HAP-1 (cell line): ENCODE data around the gene SVIL.
"Not testable (repeated sequence)": the region's sequence is repeated elsewhere in the genome, so short reads cannot be mapped to it uniquely, and the experiment has no call there.

Experiments used
- DNase-seq, 2 experiments: peaks; one replicate each; pipeline ENCODE4 v3.0.0-alpha.2; 2016 to 2020; ENCODE audit warnings: low spot score in 2 of 2
- H3K27me3 ChIP-seq: fragments of 250-450 bp; sonication (Bioruptor Pico); 2 replicates; pipeline ENCODE4 v1.5.1; 2020; ENCODE audit warnings: low read depth, mild to moderate bottlenecking, moderate library complexity
- H3K36me3 ChIP-seq: fragments of 250-450 bp; sonication (Bioruptor Pico); replicated peaks from 2 replicates; pipeline ENCODE4 v1.5.1; 2020; ENCODE audit warnings: mild to moderate bottlenecking
- H3K4me1 ChIP-seq: fragments of 250-450 bp; sonication (Bioruptor Pico); 2 replicates; pipeline ENCODE4 v1.5.1; 2020; ENCODE audit warnings: mild to moderate bottlenecking
- H3K4me3 ChIP-seq: fragments of 250-450 bp; sonication (Bioruptor Pico); 2 replicates; pipeline ENCODE4 v1.5.1; 2020; ENCODE audit warnings: mild to moderate bottlenecking, moderate library complexity
- H3K9me3 ChIP-seq: fragments of 250-450 bp; sonication (Bioruptor Pico); 2 replicates; pipeline ENCODE4 v1.5.1; 2020; ENCODE audit warnings: mild to moderate bottlenecking, moderate library complexity
- in situ Hi-C: fragments of 300-500 bp; cut with MboI; formaldehyde crosslinking; loops from 3 replicates; pipeline ENCODE4 v1.14.3; 2020; ENCODE audit warnings: low sequenced_read_pairs, inconsistent platforms, mixed read lengths

SVIL gene

GRCh38 chr10:29579455-29579970 lies 55.3 kb downstream of the SVIL start:
- in situ Hi-C loops, result no loop called here
- Histone ChIP-seq H3K36me3 (no peaks in the 10 kb centered on the region), H3K27me3 (no peaks in the 10 kb centered on the region), H3K4me1 (peaks cover 9% of the 10 kb centered on the region), H3K4me3 (no peak overlapping the region), H3K9me3 (no peaks in the 10 kb centered on the region)
- no peak for DNase-seq

GRCh38 chr10:29578457-29578856 lies 56.3 kb downstream of the SVIL start:
- Histone ChIP-seq H3K36me3 (no peaks in the 10 kb centered on the region), H3K27me3 (no peaks in the 10 kb centered on the region), H3K4me1 (peaks cover 9% of the 10 kb centered on the region), H3K9me3 (no peaks in the 10 kb centered on the region), H3K4me3 (no peak overlapping the region)
- in situ Hi-C loops, result no loop called here
- no peak for DNase-seq

- in situ Hi-C loops, result no loop called here
- H3K27me3 ChIP-seq, result no peaks in the 10 kb centered on the region
- peak in 1 of 2 experiments; percentile 21 for DNase-seq
- peaks cover 9% of the 10 kb centered on the region for H3K4me1 ChIP-seq
- H3K4me3 ChIP-seq, result no peak overlapping the region
- no peaks in the 10 kb centered on the region for H3K9me3 ChIP-seq
- H3K36me3 ChIP-seq, result no peaks in the 10 kb centered on the region
Measured at GRCh38 chr10:29576681-29577080, 58.1 kb downstream of the SVIL start.

GRCh38 chr10:29575098-29575455 lies 59.7 kb downstream of the SVIL start:
- H3K4me3 ChIP-seq, result no peak overlapping the region

GRCh38 chr10:29574212-29575097 lies 60.3 kb downstream of the SVIL start:
- H3K4me3 ChIP-seq, H3K36me3 ChIP-seq, H3K9me3 ChIP-seq, in situ Hi-C loops, H3K27me3 ChIP-seq, DNase-seq: not testable (repeated sequence)
- peaks cover 19% of the 10 kb centered on the region for H3K4me1 ChIP-seq

More at GRCh38 chr10:29575098-29575455, 59.7 kb downstream of the SVIL start:
- H3K4me1 ChIP-seq, result peaks cover 12% of the 10 kb centered on the region
- no peaks in the 10 kb centered on the region for H3K9me3 ChIP-seq
- DNase-seq, result no peak
- no peaks in the 10 kb centered on the region for H3K36me3 ChIP-seq
- in situ Hi-C loops, result no loop called here
- H3K27me3 ChIP-seq, result no peaks in the 10 kb centered on the region

- H3K4me3 ChIP-seq, H3K27me3 ChIP-seq, H3K36me3 ChIP-seq, in situ Hi-C loops, H3K9me3 ChIP-seq, DNase-seq: not testable (repeated sequence)
- peaks cover 12% of the 10 kb centered on the region for H3K4me1 ChIP-seq
Measured at GRCh38 chr10:29570248-29570647, 64.5 kb downstream of the SVIL start.

- no peaks in the 10 kb centered on the region for H3K36me3 ChIP-seq
- H3K27me3 ChIP-seq, result no peaks in the 10 kb centered on the region
- H3K9me3 ChIP-seq, result no peaks in the 10 kb centered on the region
- H3K4me3 ChIP-seq, result no peak overlapping the region
- in situ Hi-C loops, result no loop called here
- H3K4me1 ChIP-seq, result peaks cover 12% of the 10 kb centered on the region
- DNase-seq, result peak in 1 of 2 experiments; percentile 22
Measured at GRCh38 chr10:29569795-29570194, 65.0 kb downstream of the SVIL start.

GRCh38 chr10:29567003-29567402 lies 67.8 kb downstream of the SVIL start:
- in situ Hi-C loops, result no loop called here
- Histone ChIP-seq H3K4me3 (no peak overlapping the region), H3K27me3 (no peaks in the 10 kb centered on the region), H3K9me3 (no peaks in the 10 kb centered on the region), H3K36me3 (no peaks in the 10 kb centered on the region), H3K4me1 (peaks cover 12% of the 10 kb centered on the region)
- no peak for DNase-seq

GRCh38 chr10:29566209-29566608 lies 68.6 kb downstream of the SVIL start:
- H3K9me3 ChIP-seq, H3K36me3 ChIP-seq, H3K4me3 ChIP-seq, in situ Hi-C loops, H3K27me3 ChIP-seq, DNase-seq: not testable (repeated sequence)
- peaks cover 12% of the 10 kb centered on the region for H3K4me1 ChIP-seq

- in situ Hi-C loops, result no loop called here
- Histone ChIP-seq H3K4me3 (no peak overlapping the region), H3K9me3 (no peaks in the 10 kb centered on the region), H3K36me3 (no peaks in the 10 kb centered on the region), H3K27me3 (no peaks in the 10 kb centered on the region), H3K4me1 (no peaks in the 10 kb centered on the region)
- no peak for DNase-seq
Measured at GRCh38 chr10:29563420-29564035, 71.2 kb downstream of the SVIL start.

DNA sequence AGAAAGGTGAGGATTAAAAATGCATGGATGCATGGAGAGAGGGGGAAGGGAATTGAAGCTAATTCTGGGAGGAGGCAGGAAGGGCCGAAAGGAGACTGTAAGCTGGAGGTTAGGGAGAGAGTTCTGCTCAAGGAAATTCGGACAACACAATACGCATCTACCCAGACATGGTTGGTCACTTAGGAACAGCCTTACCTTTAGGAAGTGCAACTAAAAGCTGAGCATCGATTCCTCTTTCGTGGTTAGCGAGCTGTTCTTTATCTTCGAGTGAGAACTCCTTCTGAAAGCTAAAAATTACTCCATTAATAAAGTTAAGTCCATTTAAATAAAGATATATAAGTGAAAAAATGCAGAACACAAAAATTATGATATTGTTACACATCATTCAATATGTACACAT lies 71.8 kb downstream of the SVIL start:
- in situ Hi-C loops, DNase-seq, H3K4me3 ChIP-seq, H3K9me3 ChIP-seq, H3K4me1 ChIP-seq, H3K36me3 ChIP-seq, H3K27me3 ChIP-seq: not testable (repeated sequence)

GRCh38 chr10:29559996-29560395 lies 74.8 kb downstream of the SVIL start:
- no peak for DNase-seq
- H3K4me1 ChIP-seq, result peaks cover 9% of the 10 kb centered on the region
- no peaks in the 10 kb centered on the region for H3K27me3 ChIP-seq
- no peaks in the 10 kb centered on the region for H3K9me3 ChIP-seq
- no peaks in the 10 kb centered on the region for H3K36me3 ChIP-seq
- H3K4me3 ChIP-seq, result no peak overlapping the region
- in situ Hi-C loops, result no loop called here

- H3K36me3 ChIP-seq, result no peaks in the 10 kb centered on the region
- in situ Hi-C loops, result no loop called here
- H3K4me3 ChIP-seq, result no peak overlapping the region
- DNase-seq, result no peak
- H3K27me3 ChIP-seq, result no peaks in the 10 kb centered on the region
- H3K4me1 ChIP-seq, result peaks cover 9% of the 10 kb centered on the region
- no peaks in the 10 kb centered on the region for H3K9me3 ChIP-seq
Measured at GRCh38 chr10:29557665-29558064, 77.1 kb downstream of the SVIL start.

DNA sequence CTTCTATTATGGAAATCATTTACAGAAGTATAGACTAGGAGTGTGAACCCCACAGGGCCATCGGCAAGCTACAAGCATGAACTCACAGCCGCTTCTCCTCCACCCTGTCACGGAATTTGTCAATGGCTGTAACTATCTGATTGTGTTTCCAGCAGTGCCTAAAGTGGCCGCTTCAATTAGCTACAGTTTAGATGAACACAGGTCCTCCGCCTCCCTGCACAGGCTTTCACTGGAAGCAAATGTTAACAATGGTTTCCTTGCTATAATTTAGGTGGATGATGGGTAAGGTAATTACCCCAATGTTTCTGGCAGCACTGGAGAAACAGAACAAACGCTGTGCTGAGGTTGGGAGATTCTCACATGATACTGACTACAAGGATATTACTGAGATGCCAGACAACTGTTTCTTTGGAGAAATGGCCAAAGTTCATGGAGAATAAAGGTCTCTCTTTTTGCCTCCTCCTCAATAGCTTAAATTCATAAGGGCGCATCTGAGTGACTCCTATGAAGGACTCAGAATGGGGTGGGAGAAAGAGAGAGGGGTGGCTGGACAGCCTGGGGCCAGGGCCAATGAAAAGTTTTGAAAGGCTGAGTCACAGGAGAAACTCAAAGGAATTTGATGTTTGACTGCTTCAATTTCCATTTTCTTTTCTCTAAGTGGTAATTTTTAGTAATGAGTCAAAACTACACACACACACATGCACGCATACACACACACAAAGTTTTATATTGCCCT lies 78.9 kb downstream of the SVIL start:
- no peak overlapping the region for H3K4me3 ChIP-seq
- DNase-seq, result no peak
- no peaks in the 10 kb centered on the region for H3K9me3 ChIP-seq
- H3K4me1 ChIP-seq, result peaks cover 9% of the 10 kb centered on the region
- in situ Hi-C loops, result no loop called here
- H3K27me3 ChIP-seq, result no peaks in the 10 kb centered on the region
- H3K36me3 ChIP-seq, result no peaks in the 10 kb centered on the region
